ENCODE results near the gene MACROD1. TPM values are rescaled to one million over a fixed set of nuclear protein-coding genes. Genes with fewer than 3 reads are reported as not detected.

The MACROD1 gene
- total RNA-seq, 2 donors from 2014 or later: 11.0 to 25.3 TPM

- Mint-ChIP-seq H3K9me3 (no peaks in the 10 kb centered on the region), H3K36me3 (no peaks in the 10 kb centered on the region), H3K27ac (no peak overlapping the region)
- DNase-seq (ENCODE audit: low spot score in 2 of 2) (no peak), ATAC-seq (no peak)
These were observed 144.7 kb downstream of the MACROD1 start for GRCh38 chr11:64020976-64021756.

DNA sequence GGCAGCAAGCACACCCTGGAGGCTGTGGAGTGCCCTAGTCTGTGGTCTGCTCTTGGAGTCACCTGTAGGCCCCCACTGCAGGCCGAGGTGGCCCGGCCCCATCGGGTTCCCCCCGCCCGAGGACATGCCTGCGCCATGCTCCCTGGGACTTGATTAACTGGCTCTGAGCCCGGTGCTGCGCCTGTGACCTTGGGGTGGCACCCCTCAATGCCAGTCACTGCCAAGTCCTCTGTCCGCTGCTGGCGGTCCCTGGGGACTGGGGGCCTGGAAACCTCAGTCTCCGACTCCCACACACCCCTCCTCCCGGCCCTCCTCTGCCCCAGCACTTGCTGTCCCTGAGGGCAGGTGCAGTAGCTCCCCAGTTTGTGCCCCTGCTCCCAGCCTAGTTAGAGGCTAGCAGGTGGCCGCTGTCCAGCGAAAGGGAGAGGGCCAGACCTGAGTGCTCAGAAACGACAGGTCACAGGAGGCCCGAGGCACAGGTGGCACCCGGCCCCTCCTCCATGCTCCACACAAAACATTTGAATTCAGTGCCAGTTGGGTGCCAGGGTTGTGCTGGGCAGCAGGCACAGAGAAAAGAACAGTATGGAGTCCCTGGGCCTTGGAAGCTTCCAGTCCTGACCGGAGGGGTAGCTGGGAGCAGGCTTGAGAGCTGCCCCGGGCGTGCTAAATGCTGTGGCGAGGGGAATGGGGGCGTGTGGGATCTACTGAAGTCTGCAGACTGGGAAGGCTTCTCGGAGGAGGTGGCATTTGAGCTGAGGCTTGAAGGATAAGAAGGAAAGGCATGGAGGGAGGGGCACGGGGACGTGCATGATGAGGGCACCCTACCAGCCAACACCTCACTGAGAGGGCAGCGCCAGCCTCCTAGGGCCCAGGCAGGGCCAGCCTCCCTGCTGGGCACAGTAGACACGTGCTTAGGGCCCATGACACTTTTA lies 146.5 kb downstream of the MACROD1 start:
- no peak for DNase-seq (ENCODE audit: low spot score in 2 of 2)
- H3K27ac Mint-ChIP-seq: no peak overlapping the region
- H3K9me3 Mint-ChIP-seq: no peaks in the 10 kb centered on the region
- no peaks in the 10 kb centered on the region for H3K36me3 Mint-ChIP-seq
- ATAC-seq: no peak

- H3K9me3 Mint-ChIP-seq: no peaks in the 10 kb centered on the region
- DNase-seq (ENCODE audit: low spot score in 2 of 2): no peak
- no peak overlapping the region for H3K27ac Mint-ChIP-seq
- ATAC-seq: no peak
- no peaks in the 10 kb centered on the region for H3K36me3 Mint-ChIP-seq
These were observed 147.6 kb downstream of the MACROD1 start for GRCh38 chr11:64018310-64018709.

DNA sequence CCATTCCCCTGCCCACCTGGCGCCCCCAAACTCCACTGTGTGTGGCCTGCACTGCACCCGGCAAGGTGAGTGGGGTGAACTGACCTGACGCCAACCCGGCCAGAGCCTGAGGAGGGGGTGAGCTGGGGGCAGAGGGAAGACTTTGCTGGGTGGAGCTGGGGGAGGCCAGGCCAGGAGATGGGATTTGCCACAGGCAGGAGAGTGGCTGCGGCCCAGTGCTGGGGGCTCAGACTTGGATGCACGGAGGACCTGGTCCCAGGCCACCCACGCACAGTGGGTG lies 148.0 kb downstream of the MACROD1 start:
- Mint-ChIP-seq H3K27ac (no peak overlapping the region), H3K36me3 (no peaks in the 10 kb centered on the region), H3K9me3 (no peaks in the 10 kb centered on the region)
- no peak for ATAC-seq
- DNase-seq (ENCODE audit: low spot score in 2 of 2): no peak

GRCh38 chr11:64015935-64016845 lies 149.7 kb downstream of the MACROD1 start:
- Mint-ChIP-seq H3K27ac (no peak overlapping the region), H3K9me3 (peaks cover 0 to 1% of the 10 kb centered on the region in 2 donors), H3K36me3 (peaks cover 0 to 3% of the 10 kb centered on the region in 2 donors)
- no peak for DNase-seq (ENCODE audit: low spot score in 2 of 2)
- no peak for ATAC-seq

DNA sequence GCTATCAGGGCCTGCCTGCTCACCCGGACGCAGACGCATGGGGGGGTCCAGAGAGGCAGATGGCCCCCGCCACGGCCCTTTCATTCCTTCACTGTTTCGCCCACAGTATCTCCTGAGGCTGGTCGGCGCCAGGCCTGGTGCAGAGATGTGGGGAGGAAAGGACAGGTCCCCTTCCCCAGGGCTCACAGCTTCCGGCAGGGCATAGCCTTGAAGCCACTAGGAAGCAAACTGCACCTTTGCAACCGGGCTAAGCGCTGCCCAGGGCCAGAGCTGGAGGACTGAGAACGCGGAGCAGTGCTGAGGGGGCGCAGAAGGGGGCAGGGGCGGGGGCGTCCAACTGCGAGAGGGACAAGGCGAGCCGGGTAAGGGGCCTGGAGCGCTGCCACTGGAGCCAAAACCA lies 150.4 kb downstream of the MACROD1 start:
- Mint-ChIP-seq H3K36me3 (peaks cover 0 to 10% of the 10 kb centered on the region in 2 donors), H3K27ac (no peak overlapping the region), H3K9me3 (peaks cover 3 to 8% of the 10 kb centered on the region in 2 donors)
- DNase-seq (ENCODE audit: low spot score in 2 of 2) (no peak), ATAC-seq (no peak)

GRCh38 chr11:64014356-64014755 lies 151.6 kb downstream of the MACROD1 start:
- ATAC-seq: no peak
- Mint-ChIP-seq H3K27ac (no peak overlapping the region), H3K9me3 (peaks cover 7 to 12% of the 10 kb centered on the region in 2 donors), H3K36me3 (peaks cover 0 to 15% of the 10 kb centered on the region in 2 donors)
- DNase-seq (ENCODE audit: low spot score in 2 of 2): no peak

DNA sequence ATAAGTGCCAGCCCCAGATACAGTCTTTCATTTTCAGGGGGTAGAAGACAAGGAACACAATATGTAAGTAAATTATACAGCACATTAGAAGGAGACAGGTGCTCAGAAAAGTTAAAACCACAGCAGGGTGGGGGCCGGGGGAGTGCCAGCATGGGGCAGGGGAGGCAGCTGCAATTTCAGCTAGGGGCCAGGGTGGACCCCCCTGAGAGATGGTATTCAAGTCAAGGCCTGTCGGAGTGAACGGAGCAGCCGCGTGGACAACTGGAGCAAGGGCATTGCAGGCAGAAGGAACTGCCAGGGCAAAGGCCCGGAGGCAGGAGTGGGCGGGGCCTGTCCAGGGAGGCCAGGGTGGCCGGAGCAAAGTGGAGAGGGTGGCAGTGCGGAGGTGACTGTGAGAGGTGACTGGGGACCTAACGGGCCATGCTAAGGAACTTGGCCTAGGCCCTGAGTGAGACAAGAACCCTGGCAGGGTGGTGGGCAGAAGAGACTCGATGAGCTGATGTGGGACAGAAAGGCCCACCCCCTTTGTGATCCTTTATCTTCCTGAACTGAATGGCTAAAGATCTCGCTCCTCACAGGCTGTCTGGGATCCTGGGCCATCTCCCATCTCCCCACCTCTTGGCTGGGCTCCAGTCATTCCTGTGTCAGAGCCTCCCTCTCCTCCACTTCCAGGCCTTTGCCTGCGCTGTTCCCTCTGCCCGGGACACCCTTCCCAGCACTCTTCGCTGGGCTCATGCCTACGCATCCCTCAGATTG lies 152.6 kb downstream of the MACROD1 start:
- Mint-ChIP-seq H3K36me3 (peaks cover 0 to 15% of the 10 kb centered on the region in 2 donors), H3K27ac (no peak overlapping the region), H3K9me3 (peaks cover 7 to 12% of the 10 kb centered on the region in 2 donors)
- no peak for DNase-seq (ENCODE audit: low spot score in 2 of 2)
- ATAC-seq: no peak

GRCh38 chr11:64011371-64011770 lies 154.5 kb downstream of the MACROD1 start:
- no peak overlapping the region for H3K27ac Mint-ChIP-seq
- H3K9me3 Mint-ChIP-seq: peaks cover 7 to 12% of the 10 kb centered on the region in 2 donors
- ATAC-seq: no peak

DNA sequence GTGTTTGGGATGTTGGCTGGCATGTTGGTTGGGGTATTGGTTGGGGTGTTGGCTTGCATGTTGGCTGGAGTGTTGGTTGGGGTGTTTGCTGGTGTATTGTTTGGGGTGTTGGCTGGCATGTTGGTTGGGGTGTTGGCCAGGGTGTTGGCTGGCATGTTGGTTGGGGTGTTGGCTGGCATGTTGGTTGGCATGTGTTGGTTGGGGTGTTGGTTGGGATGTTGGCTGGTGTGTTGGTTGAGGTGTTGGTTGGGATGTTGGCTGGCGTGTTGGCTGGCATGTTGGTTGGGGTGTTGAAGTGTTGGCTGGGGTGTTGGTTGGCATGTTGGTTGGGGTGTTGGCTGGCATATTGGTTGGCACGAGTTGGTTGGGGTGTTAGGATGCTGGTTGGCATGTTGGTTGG lies 155.1 kb downstream of the MACROD1 start:
- no peak for ATAC-seq
- H3K9me3 Mint-ChIP-seq: peaks cover 7 to 12% of the 10 kb centered on the region in 2 donors
- peaks cover 0 to 15% of the 10 kb centered on the region in 2 donors for H3K36me3 Mint-ChIP-seq
- no peak overlapping the region for H3K27ac Mint-ChIP-seq
- DNase-seq (ENCODE audit: low spot score in 2 of 2): no peak

More at GRCh38 chr11:64011371-64011770, 154.5 kb downstream of the MACROD1 start:
- no peak for DNase-seq (ENCODE audit: low spot score in 2 of 2)
- peaks cover 0 to 15% of the 10 kb centered on the region in 2 donors for H3K36me3 Mint-ChIP-seq

GRCh38 chr11:64009710-64010109 lies 156.2 kb downstream of the MACROD1 start:
- H3K36me3 Mint-ChIP-seq: peaks cover 0 to 15% of the 10 kb centered on the region in 2 donors
- ATAC-seq: no peak
- H3K9me3 Mint-ChIP-seq: peaks cover 7 to 12% of the 10 kb centered on the region in 2 donors
- no peak overlapping the region for H3K27ac Mint-ChIP-seq
- DNase-seq (ENCODE audit: low spot score in 2 of 2): no peak

DNA sequence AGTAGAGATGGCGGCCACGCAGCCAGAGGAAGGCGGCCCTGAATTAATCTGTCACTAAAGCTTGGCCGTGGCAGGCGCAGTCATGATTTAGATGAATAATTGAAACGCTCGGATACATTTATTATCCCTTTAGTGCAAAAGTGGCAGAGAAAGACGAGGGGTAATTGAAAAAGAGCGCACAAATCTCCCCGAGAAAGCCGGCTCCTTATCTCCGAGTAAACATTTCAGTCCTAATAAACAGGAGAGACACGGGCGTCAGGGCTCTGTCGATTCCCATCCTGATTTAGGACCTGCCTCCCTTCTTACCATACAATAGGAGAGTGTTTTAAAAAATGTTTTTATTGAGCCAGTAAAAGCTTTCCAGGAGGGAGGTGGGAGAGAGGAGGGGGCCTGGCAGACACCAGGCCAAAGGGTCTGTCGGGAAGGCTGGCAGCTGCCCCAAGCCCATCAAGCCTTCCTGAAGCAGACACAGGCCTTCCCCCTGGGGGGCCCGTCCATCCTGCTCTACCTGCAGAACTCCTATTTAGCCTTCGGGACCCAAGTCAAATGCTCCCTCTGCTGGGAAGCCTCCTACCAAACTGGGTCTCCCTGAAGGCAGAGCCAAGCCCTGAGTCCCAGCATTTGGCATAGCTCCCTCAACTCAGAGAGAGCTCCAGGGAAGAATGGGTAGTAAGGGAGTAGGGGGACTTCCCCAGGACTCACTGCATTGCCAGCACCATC lies 156.8 kb downstream of the MACROD1 start:
- Mint-ChIP-seq H3K9me3 (peaks cover 7 to 12% of the 10 kb centered on the region in 2 donors), H3K27ac (no peak overlapping the region), H3K36me3 (peaks cover 0 to 15% of the 10 kb centered on the region in 2 donors)
- DNase-seq (ENCODE audit: low spot score in 2 of 2) (no peak), ATAC-seq (no peak)

DNA sequence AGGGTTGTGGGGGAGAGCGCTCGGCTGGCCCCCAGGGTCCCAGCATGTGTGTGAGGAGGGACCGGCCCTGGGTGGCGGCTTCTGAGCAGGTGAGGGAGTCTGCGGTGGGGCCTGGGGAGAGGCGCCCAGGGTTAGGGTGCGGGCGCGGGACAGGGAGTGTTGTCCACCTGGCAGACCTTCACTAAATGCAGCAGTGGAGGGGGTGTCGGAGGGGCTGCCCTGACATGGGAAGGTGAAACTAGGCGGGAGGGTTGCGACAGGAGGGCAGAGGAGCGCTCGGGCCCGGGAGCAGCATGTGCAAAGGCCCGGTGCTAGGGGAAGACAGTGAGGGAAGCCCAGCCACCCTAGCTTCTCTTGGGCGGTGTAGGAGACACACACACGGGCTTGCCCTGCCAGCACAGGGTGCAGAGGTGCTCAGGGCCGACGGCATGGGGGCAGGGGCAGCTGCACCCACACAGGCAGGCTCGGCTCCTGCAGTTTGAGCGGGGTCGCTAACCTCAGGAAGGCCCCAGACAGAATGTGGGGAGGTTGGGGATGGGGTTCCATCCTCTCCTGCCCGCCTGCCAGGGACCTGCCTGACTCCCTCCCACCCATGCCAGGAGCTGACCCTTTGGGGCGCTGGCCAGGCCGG lies 157.5 kb downstream of the MACROD1 start:
- Mint-ChIP-seq H3K36me3 (peaks cover 0 to 15% of the 10 kb centered on the region in 2 donors), H3K27ac (no peak overlapping the region), H3K9me3 (peaks cover 7 to 12% of the 10 kb centered on the region in 2 donors)
- ATAC-seq (no peak), DNase-seq (ENCODE audit: low spot score in 2 of 2) (no peak)

DNA sequence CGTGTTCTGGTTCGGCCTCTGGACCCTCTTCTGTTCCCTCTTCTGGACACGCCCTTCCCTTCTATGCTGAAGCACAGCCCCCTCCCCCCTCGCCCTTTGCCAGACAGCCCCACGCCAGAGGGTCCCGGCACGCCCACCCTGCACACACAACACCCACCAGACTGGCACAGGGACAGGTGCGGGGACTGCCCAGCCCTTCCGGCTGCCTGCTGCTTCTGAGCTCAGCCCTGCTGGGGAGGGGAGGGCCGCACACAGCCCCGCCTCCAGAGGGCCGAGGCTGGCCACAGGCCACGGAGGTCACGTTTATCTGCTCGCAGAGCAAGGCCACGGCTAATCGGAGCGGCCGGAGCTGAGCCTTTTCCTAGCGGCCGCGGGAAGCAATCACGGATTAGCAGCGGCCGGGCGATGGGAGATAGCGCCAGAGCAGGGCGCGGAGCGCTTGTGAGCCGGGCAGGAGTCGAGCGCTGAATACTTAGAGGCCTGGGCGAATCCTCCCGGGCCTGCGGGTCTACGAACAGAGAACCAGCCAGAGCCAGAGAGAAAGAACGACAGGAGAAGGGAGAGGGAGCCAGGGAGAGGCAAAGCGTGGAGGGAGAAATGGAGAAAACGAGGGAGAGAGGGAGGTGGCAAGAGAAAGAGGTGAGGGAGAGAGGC lies 158.2 kb downstream of the MACROD1 start:
- Mint-ChIP-seq H3K9me3 (peaks cover 7 to 12% of the 10 kb centered on the region in 2 donors), H3K27ac (no peak overlapping the region), H3K36me3 (peaks cover 0 to 15% of the 10 kb centered on the region in 2 donors)
- ATAC-seq (peak; percentile 43 to 56), DNase-seq (ENCODE audit: low spot score in 2 of 2) (no peak)
